Epithelial cell of prostate (primary cell): Measurements from ENCODE around the gene ATP1B1.
"Not testable (repeated sequence)": the region's sequence is repeated elsewhere in the genome, so short reads cannot be mapped to it uniquely, and the experiment has no call there.

Experiments used
- DNase-seq: peaks from one replicate; pipeline ENCODE4 v3.0.0-alpha.2; 2011; ENCODE audit warnings: low read depth, low spot score
- H3K27ac ChIP-seq: fragments of 450-650 bp; 2 replicates; pipeline ENCODE4 v1.5.1; 2017; ENCODE audit warnings: mild to moderate bottlenecking

ATP1B1 gene

GRCh38 chr1:169113613-169114119 is 7.2 kb downstream of the ATP1B1 start:
- peak overlapping the region; percentile 84 for H3K27ac ChIP-seq

GRCh38 chr1:169115891-169116585 is 9.5 kb downstream of the ATP1B1 start:
- H3K27ac ChIP-seq = peak overlapping the region; percentile 84

More at GRCh38 chr1:169113613-169114119, 7.2 kb downstream of the ATP1B1 start:
- peak; percentile 61 for DNase-seq

GRCh38 chr1:169117014-169117413 is 10.5 kb downstream of the ATP1B1 start:
- H3K27ac ChIP-seq = no peak overlapping the region
- DNase-seq = no peak

More at GRCh38 chr1:169115891-169116585, 9.5 kb downstream of the ATP1B1 start:
- peak; percentile 82 for DNase-seq

GRCh38 chr1:169117599-169117998 is 11.1 kb downstream of the ATP1B1 start:
- DNase-seq = no peak
- no peak overlapping the region for H3K27ac ChIP-seq

DNA sequence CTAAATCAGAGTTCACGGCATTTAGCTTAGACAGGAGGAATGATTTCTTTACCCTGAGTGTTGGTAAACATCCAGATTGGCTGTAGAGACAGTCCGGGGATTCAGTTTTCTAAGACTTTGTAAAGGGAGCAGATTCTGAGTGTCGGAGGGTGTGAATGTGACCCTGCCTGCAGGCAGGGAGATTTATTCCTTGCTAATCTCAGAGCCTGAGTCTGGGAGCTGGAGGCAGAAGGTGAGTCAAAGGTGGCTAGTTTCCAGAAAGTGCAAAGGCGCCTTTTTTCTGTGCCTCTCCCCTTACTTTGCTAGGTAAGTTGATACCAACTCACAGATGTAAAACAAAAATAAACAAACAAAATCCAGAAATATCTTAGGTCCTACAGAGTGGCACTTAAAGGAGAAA is 11.7 kb downstream of the ATP1B1 start:
- H3K27ac ChIP-seq = no peak overlapping the region
- no peak for DNase-seq

GRCh38 chr1:169119405-169119804 is 12.9 kb downstream of the ATP1B1 start:
- DNase-seq = no peak

GRCh38 chr1:169120066-169120465 is 13.6 kb downstream of the ATP1B1 start:
- no peak overlapping the region for H3K27ac ChIP-seq
- no peak for DNase-seq

More at GRCh38 chr1:169119405-169119804, 12.9 kb downstream of the ATP1B1 start:
- no peak overlapping the region for H3K27ac ChIP-seq

- no peak for DNase-seq
Observed at GRCh38 chr1:169121146-169121923, 14.8 kb downstream of the ATP1B1 start.

GRCh38 chr1:169122976-169123375 is 16.5 kb downstream of the ATP1B1 start:
- DNase-seq = no peak
- H3K27ac ChIP-seq = no peak overlapping the region

More at GRCh38 chr1:169121146-169121923, 14.8 kb downstream of the ATP1B1 start:
- H3K27ac ChIP-seq = no peak overlapping the region

- no peak overlapping the region for H3K27ac ChIP-seq
- DNase-seq = no peak
Observed at GRCh38 chr1:169124459-169124858, 18.0 kb downstream of the ATP1B1 start.

DNA sequence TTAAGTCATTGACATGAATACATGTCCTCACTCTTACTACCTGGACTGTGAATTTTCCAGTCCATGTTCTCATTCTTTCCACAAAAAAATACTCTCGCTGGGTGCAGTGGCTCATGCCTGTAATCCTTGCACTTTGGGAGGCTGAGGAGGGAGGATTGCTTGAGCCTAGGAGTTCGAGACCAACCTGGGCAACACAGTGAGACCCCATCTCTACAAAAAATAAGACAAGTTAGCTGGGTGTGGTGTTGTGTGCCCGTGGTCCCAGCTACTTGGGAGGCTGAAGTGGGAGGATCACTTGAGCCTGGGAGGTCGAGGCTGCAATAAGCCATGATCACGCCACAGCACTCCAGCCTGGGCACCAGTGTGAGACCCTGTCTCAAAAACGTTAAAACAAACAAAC is 19.1 kb downstream of the ATP1B1 start:
- DNase-seq, H3K27ac ChIP-seq: not testable (repeated sequence)

DNA sequence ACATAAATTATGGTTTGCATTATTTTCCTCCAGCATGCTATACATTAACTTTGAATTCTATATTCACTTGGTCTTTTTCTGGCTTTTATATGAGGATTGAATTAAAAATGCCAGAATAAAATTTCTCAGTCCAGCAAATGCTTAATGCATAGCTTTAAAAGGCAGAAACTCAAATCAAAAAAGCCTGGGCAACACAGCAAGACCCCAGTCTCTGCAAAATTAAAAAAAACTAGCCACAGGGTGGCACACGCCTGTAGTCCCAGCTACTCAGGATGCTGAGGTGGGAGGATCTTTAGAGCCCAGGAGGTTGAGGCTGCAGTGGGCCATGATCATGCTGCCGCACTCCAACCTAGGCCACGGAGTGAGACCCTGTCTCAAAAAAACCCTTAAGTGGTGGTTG is 19.8 kb downstream of the ATP1B1 start:
- DNase-seq = no peak
- H3K27ac ChIP-seq = no peak overlapping the region

- H3K27ac ChIP-seq = no peak overlapping the region
- no peak for DNase-seq
Observed at GRCh38 chr1:169127305-169127704, 20.8 kb downstream of the ATP1B1 start.

GRCh38 chr1:169128562-169128961 is 22.1 kb downstream of the ATP1B1 start:
- no peak overlapping the region for H3K27ac ChIP-seq
- DNase-seq = no peak

DNA sequence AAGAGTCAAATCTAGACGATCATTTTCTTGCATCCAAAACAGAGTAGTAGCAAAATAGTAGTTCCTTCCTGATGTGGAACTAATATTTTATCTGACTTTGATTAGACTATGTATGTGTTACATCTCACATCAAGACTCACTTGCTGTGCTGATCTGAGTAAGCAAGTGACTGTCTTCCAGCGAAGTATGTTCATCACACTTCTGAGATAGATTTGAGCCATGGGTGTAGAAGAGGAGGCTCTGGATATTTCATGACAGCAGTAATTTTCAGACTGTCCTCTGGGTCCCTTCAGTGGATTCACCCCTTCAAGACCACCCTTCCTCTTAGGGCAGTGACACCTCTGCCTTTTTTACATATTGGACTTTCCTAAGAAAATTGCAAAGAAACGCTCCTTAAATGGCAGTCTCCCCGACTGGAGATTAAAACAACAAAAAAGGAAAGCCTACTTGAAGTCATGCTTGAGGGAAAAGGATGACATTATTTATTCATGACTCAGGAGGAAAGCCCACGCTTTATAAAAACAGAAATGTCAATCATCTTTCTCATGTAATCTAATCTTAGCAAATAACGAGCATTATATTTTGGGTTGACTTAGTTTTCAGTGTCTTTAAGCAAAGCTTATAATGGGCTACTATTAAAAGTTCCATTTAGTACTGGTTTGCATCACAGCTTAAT is 22.8 kb downstream of the ATP1B1 start:
- no peak for DNase-seq
- no peak overlapping the region for H3K27ac ChIP-seq

GRCh38 chr1:169130683-169131082 is 24.2 kb downstream of the ATP1B1 start:
- no peak overlapping the region for H3K27ac ChIP-seq
- DNase-seq = no peak

DNA sequence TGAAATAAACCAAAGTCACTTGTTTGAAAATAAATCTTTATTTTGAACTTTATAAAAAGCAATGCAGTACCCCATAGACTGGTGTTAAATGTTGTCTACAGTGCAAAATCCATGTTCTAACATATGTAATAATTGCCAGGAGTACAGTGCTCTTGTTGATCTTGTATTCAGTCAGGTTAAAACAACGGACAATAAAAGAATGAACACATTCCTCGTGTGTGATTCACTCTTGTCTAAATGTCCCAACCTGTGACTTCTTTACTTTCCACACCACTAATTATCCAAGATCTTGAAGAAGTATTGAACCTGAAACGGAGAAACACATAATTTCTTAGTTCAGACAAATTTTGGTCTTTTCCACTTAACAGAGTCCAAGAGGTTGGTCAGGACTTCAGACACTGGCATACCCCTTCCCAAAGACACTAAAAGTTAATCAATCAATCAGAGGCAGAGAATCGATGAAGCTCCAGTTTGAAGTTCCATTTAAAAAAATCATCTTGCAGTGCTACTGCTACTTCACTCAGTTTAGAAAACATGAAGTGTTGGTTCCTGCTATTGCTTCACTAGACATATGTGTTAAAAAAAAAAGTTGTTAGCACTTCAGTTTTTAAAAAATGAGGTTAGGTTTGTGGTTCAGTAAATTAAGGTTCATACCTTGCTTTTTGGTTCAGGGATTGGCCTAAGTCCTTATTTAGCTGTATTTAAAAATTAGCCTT is 26.2 kb downstream of the ATP1B1 start:
- no peak for DNase-seq

GRCh38 chr1:169133228-169133576 is 26.7 kb downstream of the ATP1B1 start:
- no peak for DNase-seq
- H3K27ac ChIP-seq = no peak overlapping the region

More for the DNA sequence above, 26.2 kb downstream of the ATP1B1 start:
- H3K27ac ChIP-seq = no peak overlapping the region

GRCh38 chr1:169133801-169134502 is 27.5 kb downstream of the ATP1B1 start:
- no peak overlapping the region for H3K27ac ChIP-seq
- DNase-seq = no peak

GRCh38 chr1:169137357-169137756 is 30.9 kb downstream of the ATP1B1 start:
- H3K27ac ChIP-seq = no peak overlapping the region
- no peak for DNase-seq
